Lower leg skin (tissue), 3 donors: ENCODE measurements around the gene VENTX.

Source experiments
- CTCF ChIP-seq, 3 donors: fragments of 450-650 bp; IDR thresholded peaks; one replicate each; pipeline ENCODE4 v1.5.1; 2016; ENCODE audit warnings: antibody characterized with exemption in 3 of 3, mild to moderate bottlenecking in 3 of 3, moderate library complexity in 2 of 3
- POLR2A ChIP-seq, 2 donors: fragments of 450-650 bp; IDR thresholded peaks; one replicate each; pipeline ENCODE4 v1.6.1; 2016 to 2017; ENCODE audit warnings: antibody characterized with exemption in 2 of 2, mild to moderate bottlenecking in 1 of 2, moderate library complexity in 1 of 2

GRCh38 chr10:133230044-133230361 lies 7.7 kb upstream of the VENTX start, which contains the start of gene UTF1:
- TF ChIP-seq CTCF (IDR thresholded peaks at IDR 0.05) (no peak), POLR2A (IDR thresholded peaks at IDR 0.05) (no peak)
